Measurements from ENCODE around the gene CPED1.

DNA sequence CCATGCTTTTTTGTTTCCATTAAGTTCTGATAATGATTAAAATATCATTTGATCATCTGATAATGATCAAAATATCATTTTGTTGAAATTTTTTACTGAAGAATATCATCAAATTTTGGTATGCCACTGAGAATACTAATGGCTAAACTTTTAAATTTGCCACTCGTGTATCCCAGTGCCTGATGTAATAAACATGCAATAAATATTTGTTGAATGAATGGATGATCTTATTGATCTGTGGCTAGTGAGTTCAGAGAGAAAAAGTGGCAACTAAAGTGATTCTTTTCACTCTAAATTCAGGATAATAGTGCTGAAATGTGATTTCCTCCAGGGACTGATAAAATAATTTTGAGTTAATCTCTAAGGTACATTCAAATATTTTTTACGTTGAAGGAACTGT, 181.0 kb downstream of the CPED1 start:
- TF ChIP-seq, protein P1, sequence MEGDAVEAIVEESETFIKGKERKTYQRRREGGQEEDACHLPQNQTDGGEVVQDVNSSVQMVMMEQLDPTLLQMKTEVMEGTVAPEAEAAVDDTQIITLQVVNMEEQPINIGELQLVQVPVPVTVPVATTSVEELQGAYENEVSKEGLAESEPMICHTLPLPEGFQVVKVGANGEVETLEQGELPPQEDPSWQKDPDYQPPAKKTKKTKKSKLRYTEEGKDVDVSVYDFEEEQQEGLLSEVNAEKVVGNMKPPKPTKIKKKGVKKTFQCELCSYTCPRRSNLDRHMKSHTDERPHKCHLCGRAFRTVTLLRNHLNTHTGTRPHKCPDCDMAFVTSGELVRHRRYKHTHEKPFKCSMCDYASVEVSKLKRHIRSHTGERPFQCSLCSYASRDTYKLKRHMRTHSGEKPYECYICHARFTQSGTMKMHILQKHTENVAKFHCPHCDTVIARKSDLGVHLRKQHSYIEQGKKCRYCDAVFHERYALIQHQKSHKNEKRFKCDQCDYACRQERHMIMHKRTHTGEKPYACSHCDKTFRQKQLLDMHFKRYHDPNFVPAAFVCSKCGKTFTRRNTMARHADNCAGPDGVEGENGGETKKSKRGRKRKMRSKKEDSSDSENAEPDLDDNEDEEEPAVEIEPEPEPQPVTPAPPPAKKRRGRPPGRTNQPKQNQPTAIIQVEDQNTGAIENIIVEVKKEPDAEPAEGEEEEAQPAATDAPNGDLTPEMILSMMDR (conservative IDR thresholded peaks at IDR 0.05; ENCODE audit: low read depth, low read length): no peak
- no peak for TF ChIP-seq EZH2 (IDR thresholded peaks at IDR 0.05; ENCODE audit: low read length, unreplicated experiment)
- no peak for TF ChIP-seq EZH2phosphoT487 (IDR thresholded peaks at IDR 0.05; ENCODE audit: borderline replicate concordance, low read length)

Data from PC-3 (cell line).